DMS53 treated with DMSO at 0.1 percent for 48 hours (cell line): Measurements from ENCODE around the gene TMEM220.
A peak's percentile ranks its signal among the peaks of the same experiment; 100 is the strongest.
"Not testable (repeated sequence)": the region's sequence is repeated elsewhere in the genome, so short reads cannot be mapped to it uniquely, and the experiment has no call there.

Experiments used
- DNase-seq: peaks from one replicate; lab custom pipeline; 2025; ENCODE audit not compliant: unreplicated experiment; lab: John Stamatoyannopoulos, UW

Gene TMEM220

GRCh38 chr17:10728331-10728892 is 1.4 kb downstream of the TMEM220 start:
- DNase-seq = no peak

DNA sequence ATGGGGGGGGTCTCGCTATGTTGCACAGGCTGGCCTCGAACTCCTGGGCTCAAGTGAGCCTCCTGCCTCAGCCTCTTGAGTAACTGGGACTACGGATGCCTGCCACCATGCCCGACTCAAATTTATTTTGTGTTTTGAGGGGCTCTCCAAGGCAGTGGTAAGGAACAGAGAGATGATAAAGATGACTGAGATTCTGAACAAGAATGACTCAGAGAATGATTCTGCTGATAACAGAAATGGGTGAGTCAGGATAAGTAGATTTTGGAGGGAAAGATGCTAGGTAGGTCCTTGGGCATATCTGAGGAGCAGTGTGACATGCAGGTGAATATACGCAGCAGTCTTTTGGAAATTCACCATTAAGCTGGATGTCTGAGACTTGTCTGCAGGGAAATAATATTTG is 2.6 kb downstream of the TMEM220 start:
- DNase-seq = no peak

GRCh38 chr17:10726196-10726595 is 3.6 kb downstream of the TMEM220 start:
- no peak for DNase-seq

GRCh38 chr17:10725262-10725661 is 4.6 kb downstream of the TMEM220 start:
- no peak for DNase-seq

DNA sequence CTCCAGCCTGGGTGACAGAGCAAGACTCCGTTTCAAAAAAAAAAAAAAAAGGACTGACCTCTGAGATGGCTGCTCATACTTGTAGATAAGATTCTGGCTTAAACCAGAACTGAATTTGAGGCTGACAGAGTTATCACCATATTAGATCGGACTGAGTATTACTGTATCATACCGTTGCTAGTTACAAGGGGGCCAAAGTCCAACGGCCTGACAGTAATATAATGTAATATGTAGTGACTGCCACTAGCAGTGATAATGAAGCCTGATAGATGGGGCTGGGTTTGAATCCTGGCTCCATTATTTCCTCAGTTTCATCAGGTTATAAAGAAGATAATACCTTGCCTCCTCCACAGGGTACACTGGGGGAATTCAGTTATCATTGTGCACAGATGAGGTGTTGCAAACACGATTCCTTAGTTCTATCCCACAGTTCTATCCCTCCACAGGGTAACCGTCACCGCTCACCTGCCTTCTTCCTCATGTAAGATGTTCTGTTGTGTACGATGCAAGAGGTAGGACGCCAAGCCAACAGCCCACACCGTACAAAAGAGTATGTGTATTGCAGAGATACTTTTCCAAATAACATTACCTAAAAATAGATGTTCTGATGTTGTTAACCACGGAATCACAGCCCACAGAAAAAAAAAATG is 5.2 kb downstream of the TMEM220 start:
- DNase-seq = no peak

- no peak for DNase-seq
Measured at GRCh38 chr17:10718547-10718946, 11.3 kb downstream of the TMEM220 start.

- no peak for DNase-seq
Measured at GRCh38 chr17:10716218-10716617, 13.6 kb downstream of the TMEM220 start.

DNA sequence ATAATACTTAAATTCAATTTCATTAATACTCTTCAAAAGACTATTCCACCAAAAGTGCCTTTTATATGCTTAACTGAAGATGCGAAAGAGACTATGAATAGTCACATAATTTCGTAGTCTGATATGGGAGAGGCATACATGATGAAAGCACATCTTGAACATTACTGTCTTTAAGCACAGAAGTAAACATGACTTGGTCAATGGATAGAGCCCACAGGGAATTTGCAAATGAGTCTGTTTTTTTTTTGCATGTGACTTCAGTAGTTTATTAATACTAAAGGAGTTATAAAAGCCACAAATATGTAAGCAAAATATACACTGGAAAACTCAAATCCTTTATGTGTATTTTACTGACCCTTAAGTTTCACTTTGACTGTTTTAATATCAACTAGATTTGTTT is 16.5 kb downstream of the TMEM220 start:
- DNase-seq = no peak

DNA sequence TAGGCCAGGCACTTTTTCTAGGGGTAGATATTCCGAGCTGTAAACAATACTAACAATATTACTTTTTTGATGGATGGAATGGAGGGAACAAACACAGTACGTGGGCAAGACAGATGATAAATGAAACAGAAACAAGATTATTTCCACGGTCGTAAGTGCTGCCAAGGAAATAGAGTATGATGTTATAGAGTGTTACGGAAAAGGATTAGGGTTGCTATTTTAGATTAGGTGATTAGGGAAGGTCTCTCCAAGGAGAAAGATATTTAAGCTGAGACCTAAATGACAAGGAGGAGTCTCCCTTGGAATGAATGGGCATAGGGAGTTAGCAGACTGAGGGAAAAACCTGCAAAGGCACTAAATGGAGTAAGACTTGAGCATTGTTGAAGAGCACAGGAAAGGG is 24.1 kb downstream of the TMEM220 start:
- DNase-seq = no peak

- no peak for DNase-seq
Measured at GRCh38 chr17:10702574-10702973, 27.2 kb downstream of the TMEM220 start.

GRCh38 chr17:10699856-10700255 is 30.0 kb downstream of the TMEM220 start:
- DNase-seq = no peak

- DNase-seq = no peak
Measured at GRCh38 chr17:10698096-10698818, 31.6 kb downstream of the TMEM220 start.

GRCh38 chr17:10697092-10698081 is 32.4 kb downstream of the TMEM220 start, which contains the start of the genes ADPRM and SCO1:
Gene ADPRM (plus strand): TSS chr17:10697594. CDS start chr17:10704927, 7,333 bp downstream.
Gene SCO1 (minus strand): TSS chr17:10697533. CDS start chr17:10697507, 26 bp downstream.
- DNase-seq = peak; percentile 22

- DNase-seq = not testable (repeated sequence)
Measured at GRCh38 chr17:10695875-10696407, 33.9 kb downstream of the TMEM220 start.

DNA sequence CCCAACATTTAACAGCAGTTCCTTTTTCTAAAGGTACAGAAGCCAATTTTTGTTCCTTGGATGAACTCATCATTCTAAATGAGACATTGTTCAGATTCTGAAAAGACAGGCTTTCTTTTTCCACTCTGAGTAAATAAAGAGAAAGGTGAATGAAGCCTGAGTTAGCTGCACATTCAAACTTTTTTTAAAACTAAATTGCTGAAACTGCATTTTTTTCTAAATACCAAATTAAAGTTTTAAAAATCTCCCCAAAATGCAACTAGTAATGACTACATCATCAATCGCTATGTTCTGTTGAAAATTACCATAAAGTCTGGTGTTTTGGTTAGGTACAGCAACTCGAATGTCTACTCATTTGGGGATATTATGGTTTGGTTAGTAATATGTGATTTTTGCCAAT is 42.3 kb downstream of the TMEM220 start:
- no peak for DNase-seq

- no peak for DNase-seq
Measured at GRCh38 chr17:10683853-10684252, 46.0 kb downstream of the TMEM220 start.

- DNase-seq = no peak
Measured at GRCh38 chr17:10681866-10682446, 47.9 kb downstream of the TMEM220 start.

- no peak for DNase-seq
Measured at GRCh38 chr17:10674704-10675103, 55.1 kb downstream of the TMEM220 start.

DNA sequence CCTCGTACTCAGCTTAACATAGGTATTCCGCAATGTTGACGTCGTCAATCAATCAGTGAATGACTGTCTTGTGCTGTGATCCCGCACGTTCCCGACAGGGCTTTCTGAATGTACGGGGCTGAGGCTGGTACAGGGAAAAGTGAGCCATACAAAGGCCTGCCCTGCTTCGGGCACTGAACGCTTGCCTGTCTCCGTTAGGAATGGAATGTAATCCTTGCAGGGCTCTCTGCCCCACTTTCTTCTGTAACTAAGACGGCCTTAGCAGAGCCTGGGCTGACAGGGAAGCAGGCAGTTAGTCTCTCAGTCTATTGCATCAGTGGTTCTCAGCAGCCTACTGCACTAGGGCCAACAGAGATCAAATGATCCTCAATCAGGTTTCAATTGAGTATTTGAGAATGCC is 56.5 kb downstream of the TMEM220 start:
- DNase-seq = no peak

DNA sequence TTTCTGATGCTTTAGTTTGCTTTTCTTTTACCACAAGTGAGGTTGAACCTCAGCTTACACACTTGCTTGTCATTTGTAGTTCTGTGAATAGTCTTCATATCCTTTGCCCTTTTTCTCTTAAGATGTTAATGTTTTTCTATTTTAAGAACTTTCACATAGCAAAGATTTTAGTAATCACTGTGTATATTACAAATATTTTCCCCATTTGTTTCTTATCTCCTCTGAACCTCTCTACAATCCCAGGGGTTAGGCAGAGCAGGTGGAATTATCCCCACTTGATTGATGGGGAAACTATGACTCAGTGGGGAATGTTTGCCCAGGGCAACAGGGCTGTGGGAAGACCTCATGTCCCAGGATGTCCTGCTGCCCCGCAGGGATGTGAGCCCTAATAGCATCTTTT is 61.0 kb downstream of the TMEM220 start:
- DNase-seq = no peak
